Fibroblast of gingiva (primary cell): ENCODE results near the gene XRCC1.
"Not testable (repeated sequence)": the region's sequence is repeated elsewhere in the genome, so short reads cannot be mapped to it uniquely, and the experiment has no call there.

Source experiments
- DNase-seq: peaks from one replicate; pipeline ENCODE4 v3.0.0-alpha.2; 2011; ENCODE audit warnings: low read depth

Gene XRCC1

DNA sequence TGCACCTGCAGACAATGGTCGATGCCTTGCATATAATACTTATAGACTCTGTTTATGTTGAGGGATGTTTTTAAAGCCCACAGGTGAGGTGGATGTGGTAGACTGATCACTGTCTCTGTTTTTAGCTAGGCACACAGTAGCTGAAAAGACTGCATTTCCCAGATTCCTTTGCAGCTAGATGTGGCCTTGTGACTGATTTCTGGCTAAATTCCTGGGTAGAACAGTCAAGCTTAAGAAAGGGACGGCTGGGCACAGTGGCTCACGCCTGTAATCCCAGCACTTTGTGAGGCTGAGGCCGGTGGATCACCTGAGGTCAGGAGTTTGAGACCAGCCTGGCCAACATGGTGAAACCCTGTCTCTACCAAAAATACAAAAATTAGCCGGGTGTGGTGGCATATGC, 25.0 kb upstream of the XRCC1 start:
- DNase-seq, result not testable (repeated sequence)

DNA sequence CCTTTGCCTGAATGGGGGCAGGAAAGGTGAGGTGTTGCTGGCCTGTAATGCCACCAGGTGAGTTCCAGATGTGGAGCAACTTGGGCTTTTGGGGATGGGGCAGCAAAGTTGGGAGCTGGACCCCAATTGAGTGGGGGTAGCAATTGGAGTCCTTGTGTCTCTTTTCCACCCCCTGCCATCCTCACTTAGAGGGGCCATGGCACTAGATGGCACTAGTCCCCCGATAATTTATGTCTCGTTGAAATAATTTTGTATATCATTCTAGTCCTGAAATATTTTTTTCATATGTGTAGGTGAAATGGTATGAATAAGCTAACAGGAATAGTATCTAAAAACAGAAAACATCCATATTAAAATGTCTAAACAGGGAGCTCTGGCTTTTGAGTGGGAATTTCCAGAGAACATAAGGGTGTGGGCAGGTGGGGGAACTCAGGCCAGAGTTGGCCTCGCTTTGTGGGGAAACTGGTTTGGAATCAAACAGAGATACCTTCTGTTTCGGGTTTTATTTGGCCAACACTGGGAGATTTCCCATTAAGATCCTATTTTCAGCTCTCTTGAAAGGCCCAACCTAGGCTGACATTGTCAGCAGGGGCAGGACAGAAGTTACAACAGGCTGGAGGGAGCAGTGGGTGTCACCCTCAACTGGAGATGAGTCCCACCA, 24.4 kb upstream of the XRCC1 start:
- DNase-seq, result no peak

DNA sequence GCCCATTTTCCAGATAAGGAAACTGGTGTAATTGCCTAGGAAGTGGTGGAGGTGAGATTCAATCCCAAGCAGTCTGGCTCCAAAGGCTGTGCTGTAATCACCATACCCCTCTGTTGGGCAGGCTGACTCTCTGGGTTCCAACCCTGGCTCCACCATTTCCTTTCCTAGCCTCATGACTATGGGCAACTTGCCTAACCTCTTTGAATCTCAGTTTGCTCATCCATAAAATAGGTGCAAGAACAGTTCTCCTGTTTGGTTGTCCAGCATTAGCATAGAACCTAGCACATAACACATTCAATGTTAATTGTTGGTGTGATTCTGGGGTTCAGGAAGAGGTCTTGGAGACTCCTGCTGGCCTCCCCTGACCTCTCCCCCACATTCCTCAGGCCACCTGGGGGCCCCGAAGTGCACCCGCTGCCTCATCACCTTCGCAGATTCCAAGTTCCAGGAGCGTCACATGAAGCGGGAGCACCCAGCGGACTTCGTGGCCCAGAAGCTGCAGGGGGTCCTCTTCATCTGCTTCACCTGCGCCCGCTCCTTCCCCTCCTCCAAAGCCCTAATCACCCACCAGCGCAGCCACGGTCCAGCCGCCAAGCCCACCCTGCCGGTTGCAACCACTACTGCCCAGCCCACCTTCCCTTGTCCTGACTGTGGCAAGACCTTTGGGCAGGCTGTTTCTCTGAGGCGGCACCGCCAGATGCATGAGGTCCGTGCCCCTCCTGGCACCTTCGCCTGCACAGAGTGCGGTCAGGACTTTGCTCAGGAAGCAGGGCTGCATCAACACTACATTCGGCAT, 23.3 kb upstream of the XRCC1 start:
- DNase-seq, result no peak

DNA sequence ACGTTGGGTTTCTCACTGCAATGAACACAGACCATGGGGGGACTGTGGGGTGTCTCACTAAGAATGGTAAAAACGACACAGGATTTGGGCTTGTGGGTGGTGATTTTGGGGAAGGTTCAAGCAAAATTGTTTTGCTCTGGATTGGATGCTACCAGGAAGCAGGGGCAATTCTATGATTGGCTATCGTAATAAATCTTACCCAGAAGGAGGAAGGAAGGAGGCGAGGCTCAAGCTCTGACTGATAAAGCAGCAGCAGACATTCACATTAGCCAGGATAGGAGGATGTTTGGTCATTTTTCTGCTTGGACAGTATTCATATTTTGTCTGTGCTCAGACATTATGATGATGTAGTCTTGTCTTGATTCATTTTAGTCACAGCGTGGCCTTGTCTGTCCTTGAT, 22.5 kb upstream of the XRCC1 start:
- no peak for DNase-seq

DNA sequence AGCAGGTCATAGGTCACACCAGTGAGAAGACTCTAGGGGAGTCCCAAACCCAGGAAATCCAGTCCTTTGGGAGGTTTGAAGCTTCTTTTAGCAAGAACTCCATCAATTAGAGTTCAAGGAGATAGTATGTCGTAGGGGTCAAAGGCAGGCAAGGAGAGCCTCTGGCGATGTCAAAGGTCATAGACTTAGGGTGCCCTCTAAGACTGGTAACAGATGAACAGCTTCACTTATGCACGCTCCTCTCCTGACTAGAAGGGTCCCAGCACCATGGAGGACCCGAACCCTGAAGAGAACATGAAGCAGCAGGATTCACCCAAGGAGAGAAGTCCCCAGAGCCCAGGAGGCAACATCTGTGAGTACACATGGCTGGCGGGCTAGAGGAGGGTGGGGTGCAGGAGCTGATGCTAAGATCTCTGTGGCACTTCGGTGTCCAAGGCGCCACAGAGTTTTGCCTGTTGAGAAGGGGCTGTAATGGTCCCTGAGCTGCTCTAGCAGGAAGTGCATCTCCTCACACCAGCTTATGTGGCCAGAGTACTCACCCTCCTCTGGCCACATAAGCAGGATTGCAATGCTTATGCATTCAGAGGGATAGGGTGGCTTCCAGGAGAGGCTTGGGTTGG, 21.6 kb upstream of the XRCC1 start:
- no peak for DNase-seq

DNA sequence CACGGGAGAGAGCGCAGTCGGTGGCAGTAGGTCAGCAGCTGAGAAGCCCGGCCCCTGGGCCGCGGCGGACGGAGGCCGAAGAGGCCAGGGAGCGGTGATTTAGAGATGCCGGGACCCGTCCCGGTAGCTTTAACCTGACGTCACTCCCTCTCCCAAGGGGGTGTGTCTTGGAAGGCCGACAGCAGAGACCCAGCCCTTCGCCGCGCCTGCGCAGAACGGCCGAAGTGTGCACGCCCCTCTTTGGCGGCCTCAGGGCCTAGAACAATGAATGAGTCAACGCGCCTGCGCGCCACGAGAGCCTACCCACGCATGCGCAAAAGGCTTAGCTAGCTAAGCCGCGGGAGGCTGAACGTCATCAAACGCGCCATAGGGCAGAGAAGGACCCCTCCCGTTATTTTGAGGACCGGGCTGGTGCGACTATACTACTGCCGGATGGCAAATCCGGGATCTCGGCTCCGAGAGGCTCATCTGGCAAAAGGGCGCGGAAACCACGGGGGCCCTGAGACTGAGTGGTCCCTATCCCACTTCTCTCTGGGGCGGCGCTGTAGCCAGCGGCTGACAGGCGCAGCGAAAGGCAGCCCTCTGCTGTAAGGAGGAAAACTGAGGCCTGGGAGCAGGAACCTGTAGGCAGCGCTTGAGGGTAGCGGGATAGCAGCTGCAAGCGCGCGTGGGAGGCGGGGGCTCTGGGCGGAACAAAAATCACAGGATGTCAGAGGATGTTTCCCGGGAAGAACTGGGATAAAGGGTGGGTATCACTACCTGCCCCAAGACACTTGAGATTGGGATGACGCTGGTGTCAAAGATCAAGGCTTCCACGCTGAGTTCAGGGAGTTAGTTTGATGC, 20.9 kb upstream of the XRCC1 start, which contains the start of the genes IRGQ and ZNF576:
IRGQ (minus strand) TSS at position 136 of the 843 bp plus-strand sequence. CDS start 796 bp downstream, outside the sequence.
ZNF576 (plus strand) TSS at position 597 of the 843 bp plus-strand sequence. CDS start 514 bp downstream, outside the sequence.
- DNase-seq, result peak; percentile 98

DNA sequence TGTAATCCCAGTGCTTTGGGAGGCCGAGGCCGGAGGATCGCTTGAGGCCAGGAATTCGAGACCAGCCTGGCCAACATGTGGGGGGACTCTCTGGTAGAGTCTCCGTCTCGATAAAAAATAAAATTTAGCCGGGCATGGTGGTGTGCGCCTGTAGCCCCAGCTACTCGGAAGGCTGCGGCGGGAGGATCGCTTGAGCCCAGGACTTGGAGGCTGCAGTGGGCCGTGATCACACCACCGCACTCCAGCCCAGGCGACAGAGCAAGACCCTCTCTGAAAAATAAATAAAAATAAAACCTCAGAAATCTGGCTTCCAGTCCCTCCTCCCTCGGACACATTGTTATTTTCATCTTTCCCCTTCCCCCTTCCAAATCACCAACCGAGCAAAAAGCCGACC, 20.3 kb upstream of the XRCC1 start:
- no peak for DNase-seq

DNA sequence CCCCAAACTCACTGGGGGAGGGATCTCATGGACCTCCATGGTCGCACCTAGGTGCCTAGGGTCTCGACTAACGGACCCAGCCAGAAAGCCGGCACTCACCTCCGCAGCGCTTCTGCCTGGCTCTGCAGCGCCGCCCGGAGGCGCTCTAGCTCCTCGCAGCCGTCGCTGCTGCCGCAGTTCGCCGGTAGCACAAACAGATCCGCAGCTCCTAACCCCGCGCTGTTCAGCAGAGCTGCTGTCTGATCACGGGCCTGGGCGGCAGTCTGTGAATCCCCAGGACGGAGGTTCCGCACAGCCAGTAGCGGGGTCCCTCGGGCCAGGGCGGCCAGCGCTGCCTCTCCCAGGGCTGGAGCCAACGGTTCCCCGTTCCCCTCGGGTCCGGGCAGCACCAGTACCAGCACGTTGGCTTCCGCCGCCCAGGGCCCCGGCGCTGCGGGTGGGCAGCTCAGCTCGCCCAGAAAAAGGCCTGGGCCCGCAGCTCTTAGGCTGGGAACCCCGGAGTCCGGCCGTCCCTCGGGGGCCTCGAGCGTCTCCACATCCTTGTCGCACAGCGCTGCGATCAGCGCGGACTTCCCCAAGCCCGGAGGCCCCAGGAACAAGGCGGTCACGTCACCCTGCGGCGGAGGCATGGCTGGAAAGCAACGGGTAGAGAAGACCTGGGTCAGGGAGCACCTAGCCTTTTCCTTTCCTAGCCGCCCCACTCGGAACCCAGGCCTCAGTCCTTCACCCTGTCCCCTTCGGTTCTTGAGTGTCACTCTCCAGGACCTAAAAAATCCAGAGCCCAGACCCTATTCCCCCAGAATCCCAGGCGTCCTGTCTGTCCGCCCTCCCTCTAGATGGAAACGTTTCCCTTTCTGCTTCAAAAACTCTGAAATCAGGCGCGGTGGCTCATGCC, 19.6 kb upstream of the XRCC1 start:
- DNase-seq, result peak; percentile 42

DNA sequence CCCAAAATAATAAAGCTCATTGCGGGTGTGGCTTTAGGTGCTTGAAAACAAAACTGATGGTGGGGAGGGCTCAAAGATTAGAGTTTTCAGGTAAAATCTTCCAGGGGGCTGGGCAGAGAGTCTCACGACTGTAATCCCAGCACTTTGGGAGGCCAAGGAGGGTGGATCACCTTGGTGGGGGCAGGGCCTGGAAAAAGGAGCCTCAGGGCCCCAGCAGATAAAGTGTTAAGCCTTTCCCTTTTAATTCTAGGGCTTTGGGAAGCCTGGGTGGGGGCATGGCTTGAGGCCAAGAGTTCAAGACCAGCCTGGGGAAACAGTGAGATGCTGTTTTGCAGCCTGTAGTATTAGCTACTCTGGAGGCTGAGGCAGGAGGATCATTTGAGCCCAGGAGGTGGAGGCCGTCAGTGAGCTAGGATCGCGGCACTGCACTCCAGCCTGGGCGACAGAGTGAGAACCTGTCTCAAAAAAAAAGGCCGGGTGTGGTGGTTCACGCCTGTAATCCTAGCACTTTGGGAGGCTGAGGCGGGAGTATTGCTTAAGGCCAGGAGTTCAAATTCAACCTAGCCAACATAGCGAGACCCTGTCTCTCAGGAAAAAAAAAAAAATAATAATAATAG, 18.9 kb upstream of the XRCC1 start:
- no peak for DNase-seq

DNA sequence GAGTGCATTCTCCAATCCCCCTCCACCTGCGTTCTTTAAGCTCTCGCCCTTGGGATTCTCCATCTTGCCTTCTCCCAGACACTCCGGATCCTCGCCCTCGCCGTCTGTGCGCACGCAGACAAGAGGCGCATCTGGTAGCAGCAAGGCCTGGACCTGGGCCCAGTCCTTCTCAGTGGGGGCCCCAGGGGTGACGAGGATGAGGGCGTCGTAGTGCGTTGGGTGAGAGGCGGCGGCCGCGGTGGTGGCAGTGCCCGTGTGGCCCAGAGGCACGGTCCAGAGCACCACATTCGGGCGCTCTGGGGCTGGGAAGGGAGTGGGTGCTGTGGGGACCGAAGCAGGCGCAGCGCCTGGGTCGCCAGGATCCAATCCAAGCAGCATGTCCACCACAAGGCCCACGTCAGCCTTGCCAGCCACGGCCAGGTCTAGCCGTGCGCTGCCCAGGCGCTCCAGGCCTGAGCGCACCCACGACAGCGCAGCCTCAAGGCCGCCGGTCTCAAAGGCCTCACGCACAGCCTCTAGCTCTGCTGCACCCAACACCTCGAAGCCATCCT, 17.5 kb upstream of the XRCC1 start:
- DNase-seq, result no peak

DNA sequence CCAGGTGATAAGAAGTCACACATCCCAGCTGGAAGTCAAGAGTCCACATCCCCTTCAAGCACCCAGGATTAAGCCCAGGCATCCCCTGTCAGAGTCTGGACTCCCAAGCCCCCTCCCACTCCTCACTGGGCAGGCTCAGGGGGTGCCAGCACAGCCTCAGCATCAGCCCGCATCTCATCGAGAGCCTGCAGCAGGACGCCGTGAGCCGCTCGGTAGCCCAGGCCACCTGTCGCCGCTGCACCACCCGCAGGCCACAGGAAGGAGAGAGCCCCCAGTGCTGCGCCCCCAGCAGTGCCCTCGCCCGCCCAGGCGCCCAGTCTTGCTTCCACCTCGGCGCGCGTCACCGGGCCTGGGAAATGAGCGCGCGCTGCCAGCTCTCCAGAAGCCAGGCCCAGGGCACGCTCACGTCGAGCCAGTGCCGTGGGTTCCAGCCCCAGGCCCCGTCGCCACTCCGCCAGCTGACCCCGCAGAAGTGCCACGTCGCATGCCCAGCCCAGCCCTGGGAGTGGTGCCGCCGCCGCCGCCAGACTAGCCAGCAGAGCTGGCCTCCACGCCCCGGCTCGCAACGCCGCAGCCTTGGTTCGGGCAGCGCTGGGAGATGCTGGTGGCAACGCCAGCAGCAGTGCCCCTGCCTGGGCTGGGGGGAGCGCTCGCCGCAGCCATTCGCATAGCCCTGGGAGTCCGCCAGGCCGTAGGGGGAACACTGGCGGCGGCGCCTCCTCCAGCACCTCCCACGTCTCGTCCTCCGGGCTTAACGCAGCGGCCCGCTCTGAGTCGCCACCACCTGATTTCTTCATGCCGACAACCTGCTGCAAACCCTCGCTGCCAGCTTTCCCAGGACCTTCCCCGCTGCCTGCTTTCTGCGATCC, 16.8 kb upstream of the XRCC1 start:
- DNase-seq, result no peak

DNA sequence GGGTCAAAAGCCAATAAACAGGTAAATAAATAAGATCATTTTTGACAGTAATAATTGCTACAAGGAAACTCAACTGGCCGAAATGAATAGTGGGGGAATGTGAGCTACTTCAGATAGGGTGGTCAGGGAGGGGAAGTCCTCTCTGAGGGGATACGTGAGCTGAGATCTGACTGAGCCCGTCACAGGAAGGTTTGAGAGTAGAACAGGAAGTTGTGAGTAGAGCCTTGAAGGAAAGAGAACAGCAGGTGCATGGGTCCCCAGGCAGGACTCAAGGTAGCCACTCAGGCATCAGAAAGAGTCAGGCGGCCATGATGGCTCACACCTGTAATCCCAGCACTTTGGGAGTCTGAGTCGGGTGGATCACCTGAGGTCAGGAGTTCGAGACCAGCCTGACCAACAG, 14.4 kb upstream of the XRCC1 start:
- DNase-seq, result no peak

DNA sequence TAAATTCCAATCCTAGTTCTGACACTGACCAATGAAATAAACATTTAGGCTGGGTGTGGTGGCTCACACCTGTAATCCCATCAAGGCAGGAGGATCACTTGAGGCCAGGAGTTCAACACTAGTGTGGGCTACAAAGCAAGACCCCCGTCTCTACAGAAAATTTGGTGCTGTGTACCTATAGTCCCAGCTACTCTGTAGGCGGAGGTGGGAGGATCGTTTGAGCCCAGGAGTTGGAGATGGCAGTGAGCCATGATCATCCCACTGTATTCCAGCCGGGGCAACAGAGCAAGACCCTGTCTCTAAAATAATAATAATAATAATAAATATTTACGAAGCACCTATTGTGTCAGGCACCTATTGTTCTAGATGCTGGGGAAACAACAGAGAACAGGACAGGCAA, 13.9 kb upstream of the XRCC1 start:
- DNase-seq, result no peak

DNA sequence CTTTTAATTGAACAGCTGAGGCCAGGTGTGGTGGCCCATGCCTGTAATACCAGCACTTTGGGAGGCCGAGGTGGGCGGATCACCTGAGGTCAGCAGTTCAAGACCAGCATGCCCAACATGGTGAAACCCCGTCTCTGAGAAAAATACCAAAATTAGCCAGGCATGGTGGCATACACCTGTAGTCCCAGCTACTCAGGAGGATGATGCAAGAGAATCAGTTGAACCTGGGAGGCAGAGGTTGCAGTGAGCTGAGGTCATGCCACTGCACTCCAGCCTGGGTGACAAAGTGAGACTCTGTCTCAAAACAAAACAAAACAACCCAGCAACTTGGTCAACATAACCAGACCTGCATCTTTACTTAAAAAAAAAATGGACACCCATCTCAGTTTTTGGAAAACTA, 11.7 kb upstream of the XRCC1 start:
- DNase-seq, result not testable (repeated sequence)

DNA sequence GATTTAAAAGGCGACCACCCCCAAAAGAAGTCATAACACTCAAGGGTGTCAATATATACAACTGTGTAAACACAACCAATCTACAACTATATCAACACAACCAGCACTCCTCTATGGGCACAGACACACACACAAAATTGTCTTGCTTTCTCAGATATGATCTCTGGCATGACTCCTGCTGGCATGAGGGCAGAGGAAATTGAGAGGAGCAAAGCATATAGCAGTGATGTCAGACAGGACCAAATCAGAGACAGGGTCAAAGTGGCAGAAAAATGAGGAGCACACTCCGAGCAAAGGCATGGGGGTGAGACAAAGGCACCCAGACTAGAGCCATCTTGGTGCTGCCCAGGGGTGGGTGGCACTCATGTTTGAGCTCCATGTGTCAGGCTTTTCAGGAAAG, 11.0 kb upstream of the XRCC1 start:
- no peak for DNase-seq

DNA sequence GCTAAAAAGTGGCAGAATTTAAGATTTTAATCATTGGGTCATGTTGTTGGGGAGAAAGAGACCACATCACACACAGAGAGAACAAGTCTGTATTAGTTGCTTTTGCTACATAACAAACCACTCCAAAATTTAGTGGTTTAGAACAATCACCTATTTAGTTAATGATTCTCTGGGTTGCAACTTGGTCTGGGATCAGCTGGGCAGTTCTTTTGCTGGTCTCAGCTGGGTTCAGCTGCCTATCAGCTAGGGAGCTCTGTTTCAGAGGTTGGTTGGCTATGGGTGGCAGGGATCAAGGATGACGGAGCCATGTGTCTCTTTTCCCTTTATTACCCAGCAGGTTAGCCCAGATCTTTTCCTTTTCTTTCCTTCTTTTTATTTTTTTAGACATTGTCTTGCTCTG, 9.2 kb upstream of the XRCC1 start:
- DNase-seq, result no peak

DNA sequence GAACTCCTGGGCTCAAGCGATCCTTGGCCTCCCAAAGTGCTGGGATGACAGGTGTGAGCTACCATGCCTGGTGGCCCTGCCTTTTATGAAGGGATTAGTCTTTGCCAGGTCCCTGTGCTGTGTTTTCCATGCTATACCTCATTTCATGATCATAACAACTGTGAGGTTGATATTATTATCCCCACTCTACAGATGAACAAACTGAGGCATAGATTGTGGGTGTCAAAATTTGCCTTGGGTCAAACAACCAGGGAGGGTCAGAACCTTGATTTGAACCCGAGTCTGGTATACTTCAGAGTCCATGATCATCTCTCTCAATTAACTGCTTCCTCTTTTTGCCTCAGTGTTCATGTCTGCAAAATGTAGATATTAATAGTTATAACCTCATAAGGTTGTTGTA, 7.2 kb upstream of the XRCC1 start:
- no peak for DNase-seq

DNA sequence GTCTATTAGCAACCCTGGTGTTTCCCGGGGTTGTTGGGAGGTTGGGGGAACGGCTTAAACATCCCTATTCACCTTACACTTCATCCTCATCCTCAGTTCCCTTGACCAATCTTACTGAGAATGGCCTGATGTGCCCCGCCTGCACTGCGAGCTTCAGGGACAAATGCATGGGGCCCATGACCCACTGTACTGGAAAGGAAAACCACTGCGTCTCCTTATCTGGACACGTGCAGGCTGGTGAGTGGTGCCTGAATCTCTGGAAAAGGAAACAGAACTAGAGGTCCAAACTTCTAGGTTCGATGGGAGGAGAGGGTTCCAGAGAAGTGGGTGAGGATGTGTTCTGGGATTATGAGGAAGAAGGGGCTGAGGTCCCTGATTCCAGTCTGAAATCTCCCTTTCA, 6.1 kb upstream of the XRCC1 start:
- DNase-seq, result no peak

DNA sequence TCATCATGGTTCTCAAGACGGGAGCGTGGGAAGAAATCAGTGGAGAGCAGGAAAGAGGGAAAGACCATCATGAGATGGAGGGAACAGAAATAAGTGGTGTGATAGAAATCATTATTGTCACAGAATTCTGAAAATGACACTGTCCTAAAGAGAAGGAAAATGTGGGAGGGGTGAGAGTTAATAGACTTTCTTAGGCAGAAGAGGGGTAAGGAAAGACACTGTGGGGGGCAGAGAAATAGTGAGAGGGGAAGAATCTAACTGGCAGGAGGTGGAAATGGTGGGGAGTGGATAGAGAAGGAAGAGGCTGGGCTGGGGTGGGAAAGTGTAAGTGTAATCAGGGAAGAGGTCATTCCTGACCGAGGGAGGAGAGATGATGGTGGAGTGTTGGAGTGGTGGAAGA, 3.5 kb upstream of the XRCC1 start:
- DNase-seq, result no peak
